GM12878 (cell line): ENCODE data around the gene IMPACT. TPM values are rescaled to one million over a fixed set of nuclear protein-coding genes. Genes with fewer than 3 reads are reported as not detected.

Source experiments
- BACH1 ChIP-seq: fragments of 450-650 bp; IDR thresholded peaks from 2 replicates; pipeline ENCODE4 v1.6.1; 2017; ENCODE audit warnings: mild to moderate bottlenecking, borderline replicate concordance
- DPF2 ChIP-seq: fragments of 450-650 bp; IDR thresholded peaks from 2 replicates; pipeline ENCODE4 v1.6.1; 2017; ENCODE audit warnings: mild to moderate bottlenecking
- FOS ChIP-seq: IDR thresholded peaks from 3 replicates; pipeline ENCODE4 v1.6.1; 2011; ENCODE audit warnings: borderline replicate concordance; ENCODE audit not compliant: insufficient read length; ENCODE audit errors: extremely low read depth
- RB1 ChIP-seq: fragments of 450-650 bp; formaldehyde crosslinking; IDR thresholded peaks from 2 replicates; pipeline ENCODE4 v1.6.1; 2017; ENCODE audit warnings: mild to moderate bottlenecking, borderline replicate concordance
- RUNX3 ChIP-seq: IDR thresholded peaks from 2 replicates; pipeline ENCODE4 v1.6.1; 2012; ENCODE audit warnings: low read length, inconsistent platforms
- polyA plus RNA-seq, 11 experiments: library from polyadenylated mRNA; depleted of rRNA in 4 of 11; unstranded in 6 of 11; stranded (reverse) in 5 of 11; fragments of >200 nt; fragmentation: Nextera tagmentation in 4 of 11; fragmentation: Illumina TruSeq in 1 of 11; extraction: Ambion mirVana in 4 of 11; extraction: Trizol in 1 of 11; gene quantifications; 1 replicate in 1 of 11; 2 replicates in 10 of 11; pipeline versions ENCODE4 v1.2.1 to v1.2.3, GENCODE V29; 2011 to 2016; ENCODE audit warnings: inconsistent platforms in 2 of 11, missing spikeins in 2 of 11, low read depth in 1 of 11
- total RNA-seq, 4 experiments: library from RNA; depleted of rRNA in 3 of 4; stranded (reverse); fragments of >200 nt in 3 of 4; fragmentation: Illumina TruSeq in 1 of 4; extraction: Trizol in 1 of 4; gene quantifications; 2 replicates each; pipeline versions ENCODE4 v1.2.1 to v1.2.3, GENCODE V29; 2013 to 2021
- TF ChIP-seq, protein P1 (sequence below): fragments of 450-650 bp; IDR thresholded peaks from 2 replicates; pipeline ENCODE4 v1.6.1; 2017; ENCODE audit warnings: mild to moderate bottlenecking, low read depth, inconsistent platforms; ENCODE audit not compliant: poor library complexity, severe bottlenecking
- TF ChIP-seq, protein P2 (sequence below): fragments of 450-650 bp; formaldehyde crosslinking; IDR thresholded peaks from 2 replicates; pipeline ENCODE4 v1.4.0; 2020; ENCODE audit warnings: mild to moderate bottlenecking, moderate library complexity
- TF ChIP-seq, protein P3 (sequence below): fragments of 450-650 bp; IDR thresholded peaks from 2 replicates; pipeline ENCODE4 v1.6.1; 2017; ENCODE audit warnings: low read depth, mild to moderate bottlenecking, moderate library complexity

IMPACT gene
- total and polyA plus RNA-seq, 10 of the 15 experiments (the other 5 are each of a cell fraction or from before 2014, with no cell fraction given): 0.10 to 0.84 (median 0.53) TPM

DNA sequence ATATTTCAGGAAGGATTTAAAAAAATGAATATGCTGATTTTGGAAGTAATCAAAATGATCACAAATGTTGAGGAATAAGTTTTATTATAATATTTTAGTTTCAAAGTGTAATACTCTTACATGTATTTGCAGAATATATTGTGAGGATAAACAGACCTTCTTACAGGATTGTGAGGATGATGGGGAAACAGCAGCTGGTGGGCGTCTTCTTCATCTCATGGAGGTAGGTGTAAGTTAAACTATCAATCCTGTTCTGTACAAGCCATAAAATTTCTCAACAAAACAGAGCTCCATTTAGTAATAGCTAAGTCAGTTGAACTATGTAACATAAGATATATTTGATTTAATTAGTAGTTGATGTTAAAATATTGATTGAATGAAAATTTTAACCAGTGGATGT lies 21.5 kb downstream of the IMPACT start (continued):
- no peak for TF ChIP-seq FOS
- no peak for TF ChIP-seq BACH1
- TF ChIP-seq, protein P1, sequence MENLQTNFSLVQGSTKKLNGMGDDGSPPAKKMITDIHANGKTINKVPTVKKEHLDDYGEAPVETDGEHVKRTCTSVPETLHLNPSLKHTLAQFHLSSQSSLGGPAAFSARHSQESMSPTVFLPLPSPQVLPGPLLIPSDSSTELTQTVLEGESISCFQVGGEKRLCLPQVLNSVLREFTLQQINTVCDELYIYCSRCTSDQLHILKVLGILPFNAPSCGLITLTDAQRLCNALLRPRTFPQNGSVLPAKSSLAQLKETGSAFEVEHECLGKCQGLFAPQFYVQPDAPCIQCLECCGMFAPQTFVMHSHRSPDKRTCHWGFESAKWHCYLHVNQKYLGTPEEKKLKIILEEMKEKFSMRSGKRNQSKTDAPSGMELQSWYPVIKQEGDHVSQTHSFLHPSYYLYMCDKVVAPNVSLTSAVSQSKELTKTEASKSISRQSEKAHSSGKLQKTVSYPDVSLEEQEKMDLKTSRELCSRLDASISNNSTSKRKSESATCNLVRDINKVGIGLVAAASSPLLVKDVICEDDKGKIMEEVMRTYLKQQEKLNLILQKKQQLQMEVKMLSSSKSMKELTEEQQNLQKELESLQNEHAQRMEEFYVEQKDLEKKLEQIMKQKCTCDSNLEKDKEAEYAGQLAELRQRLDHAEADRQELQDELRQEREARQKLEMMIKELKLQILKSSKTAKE: no peak
- TF ChIP-seq, protein P2, sequence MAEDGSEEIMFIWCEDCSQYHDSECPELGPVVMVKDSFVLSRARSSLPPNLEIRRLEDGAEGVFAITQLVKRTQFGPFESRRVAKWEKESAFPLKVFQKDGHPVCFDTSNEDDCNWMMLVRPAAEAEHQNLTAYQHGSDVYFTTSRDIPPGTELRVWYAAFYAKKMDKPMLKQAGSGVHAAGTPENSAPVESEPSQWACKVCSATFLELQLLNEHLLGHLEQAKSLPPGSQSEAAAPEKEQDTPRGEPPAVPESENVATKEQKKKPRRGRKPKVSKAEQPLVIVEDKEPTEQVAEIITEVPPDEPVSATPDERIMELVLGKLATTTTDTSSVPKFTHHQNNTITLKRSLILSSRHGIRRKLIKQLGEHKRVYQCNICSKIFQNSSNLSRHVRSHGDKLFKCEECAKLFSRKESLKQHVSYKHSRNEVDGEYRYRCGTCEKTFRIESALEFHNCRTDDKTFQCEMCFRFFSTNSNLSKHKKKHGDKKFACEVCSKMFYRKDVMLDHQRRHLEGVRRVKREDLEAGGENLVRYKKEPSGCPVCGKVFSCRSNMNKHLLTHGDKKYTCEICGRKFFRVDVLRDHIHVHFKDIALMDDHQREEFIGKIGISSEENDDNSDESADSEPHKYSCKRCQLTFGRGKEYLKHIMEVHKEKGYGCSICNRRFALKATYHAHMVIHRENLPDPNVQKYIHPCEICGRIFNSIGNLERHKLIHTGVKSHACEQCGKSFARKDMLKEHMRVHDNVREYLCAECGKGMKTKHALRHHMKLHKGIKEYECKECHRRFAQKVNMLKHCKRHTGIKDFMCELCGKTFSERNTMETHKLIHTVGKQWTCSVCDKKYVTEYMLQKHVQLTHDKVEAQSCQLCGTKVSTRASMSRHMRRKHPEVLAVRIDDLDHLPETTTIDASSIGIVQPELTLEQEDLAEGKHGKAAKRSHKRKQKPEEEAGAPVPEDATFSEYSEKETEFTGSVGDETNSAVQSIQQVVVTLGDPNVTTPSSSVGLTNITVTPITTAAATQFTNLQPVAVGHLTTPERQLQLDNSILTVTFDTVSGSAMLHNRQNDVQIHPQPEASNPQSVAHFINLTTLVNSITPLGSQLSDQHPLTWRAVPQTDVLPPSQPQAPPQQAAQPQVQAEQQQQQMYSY: no peak
- no peak for TF ChIP-seq RUNX3
- no peak for TF ChIP-seq RB1
- TF ChIP-seq DPF2: no peak
- TF ChIP-seq, protein P3, sequence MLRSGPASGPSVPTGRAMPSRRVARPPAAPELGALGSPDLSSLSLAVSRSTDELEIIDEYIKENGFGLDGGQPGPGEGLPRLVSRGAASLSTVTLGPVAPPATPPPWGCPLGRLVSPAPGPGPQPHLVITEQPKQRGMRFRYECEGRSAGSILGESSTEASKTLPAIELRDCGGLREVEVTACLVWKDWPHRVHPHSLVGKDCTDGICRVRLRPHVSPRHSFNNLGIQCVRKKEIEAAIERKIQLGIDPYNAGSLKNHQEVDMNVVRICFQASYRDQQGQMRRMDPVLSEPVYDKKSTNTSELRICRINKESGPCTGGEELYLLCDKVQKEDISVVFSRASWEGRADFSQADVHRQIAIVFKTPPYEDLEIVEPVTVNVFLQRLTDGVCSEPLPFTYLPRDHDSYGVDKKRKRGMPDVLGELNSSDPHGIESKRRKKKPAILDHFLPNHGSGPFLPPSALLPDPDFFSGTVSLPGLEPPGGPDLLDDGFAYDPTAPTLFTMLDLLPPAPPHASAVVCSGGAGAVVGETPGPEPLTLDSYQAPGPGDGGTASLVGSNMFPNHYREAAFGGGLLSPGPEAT: no peak
